Dermis blood vessel endothelial cell (primary cell): Measurements from ENCODE around the gene MAB21L2. TPM values are rescaled to one million over a fixed set of nuclear protein-coding genes. Genes with fewer than 3 reads are reported as not detected.

Experiments used
- DNase-seq: peaks from one replicate; pipeline ENCODE4 v3.0.0; 2010
- total RNA-seq: library from RNA; depleted of rRNA; stranded (reverse); fragments of >200 nt; gene quantifications from 2 replicates; pipeline ENCODE4 v1.2.3, GENCODE V29; 2014

The MAB21L2 gene
- total RNA-seq, 1 donor from 2014 or later: 0.17 TPM

- no peak for DNase-seq
Measured at GRCh38 chr4:150619042-150619441, 37.1 kb downstream of the MAB21L2 start.

GRCh38 chr4:150624055-150624454 is 42.1 kb downstream of the MAB21L2 start:
- DNase-seq: no peak

- no peak for DNase-seq
Measured at GRCh38 chr4:150625033-150625432, 43.1 kb downstream of the MAB21L2 start.

- DNase-seq: no peak
Measured at GRCh38 chr4:150628073-150628472, 46.1 kb downstream of the MAB21L2 start.

GRCh38 chr4:150632639-150633038 is 50.7 kb downstream of the MAB21L2 start:
- no peak for DNase-seq
